HG02885 (cell line): Measurements from ENCODE around the gene PTPRE.

Experiments
- ATAC-seq: cut with Tn5 transposase; IDR thresholded peaks from one replicate; pipeline ENCODE4 v1.9.1; 2021; ENCODE audit warnings: mild to moderate bottlenecking; ENCODE audit not compliant: unreplicated experiment, poor library complexity

The PTPRE gene

GRCh38 chr10:127907411-127908105 is 655 bp downstream of the PTPRE start:
- ATAC-seq = no peak

- ATAC-seq = no peak
These were observed 1.4 kb downstream of the PTPRE start for GRCh38 chr10:127908106-127908958.

- no peak for ATAC-seq
These were observed 2.0 kb downstream of the PTPRE start for GRCh38 chr10:127908959-127909267.

- ATAC-seq = no peak
These were observed 3.0 kb downstream of the PTPRE start for GRCh38 chr10:127909716-127910463.

GRCh38 chr10:127910464-127910770 is 3.5 kb downstream of the PTPRE start:
- no peak for ATAC-seq

- no peak for ATAC-seq
These were observed 4.4 kb downstream of the PTPRE start for GRCh38 chr10:127911218-127911866.

- ATAC-seq = no peak
These were observed 5.0 kb downstream of the PTPRE start for GRCh38 chr10:127911867-127912257.

- ATAC-seq = no peak
These were observed 5.9 kb downstream of the PTPRE start for GRCh38 chr10:127912607-127913367.

- no peak for ATAC-seq
These were observed 6.5 kb downstream of the PTPRE start for GRCh38 chr10:127913368-127913759.

GRCh38 chr10:127915324-127915723 is 8.4 kb downstream of the PTPRE start:
- ATAC-seq = no peak

- no peak for ATAC-seq
These were observed 9.9 kb downstream of the PTPRE start for GRCh38 chr10:127916826-127917225.

- no peak for ATAC-seq
These were observed 11.7 kb downstream of the PTPRE start for GRCh38 chr10:127918572-127918971.

GRCh38 chr10:127919418-127920271 is 12.7 kb downstream of the PTPRE start:
- ATAC-seq = no peak

GRCh38 chr10:127920306-127921074 is 13.6 kb downstream of the PTPRE start:
- ATAC-seq = no peak

GRCh38 chr10:127921075-127921752 is 14.3 kb downstream of the PTPRE start:
- no peak for ATAC-seq

- ATAC-seq = no peak
These were observed 14.8 kb downstream of the PTPRE start for GRCh38 chr10:127921753-127922145.

- ATAC-seq = no peak
These were observed 15.3 kb downstream of the PTPRE start for GRCh38 chr10:127922206-127922605.
